Posterior vena cava (tissue), 2 donors: Measurements from ENCODE around the gene CFTR. TPM values are rescaled to one million over a fixed set of nuclear protein-coding genes. Genes with fewer than 3 reads are reported as not detected.
"Not testable (repeated sequence)": the region's sequence is repeated elsewhere in the genome, so short reads cannot be mapped to it uniquely, and the experiment has no call there.

Experiments
- DNase-seq: peaks from one replicate; pipeline ENCODE4 v3.0.0-alpha.2; 2020; ENCODE audit warnings: low spot score
- intact Hi-C, 2 donors: fragments of 100-400 bp; cut with DNase I; formaldehyde crosslinking; loops; one replicate each; pipeline versions ENCODE4 v1.14.1 to v1.14.2; 2022 to 2023
- total RNA-seq, 2 donors: library from RNA; stranded (reverse); fragmentation: NEBNext Ultra II Directional; extraction: Animal tissue kit (Norgen Biotek cat#: 25700); gene quantifications; one replicate each; pipeline ENCODE4 v1.2.1, GENCODE V29; 2021
- donor health status: DM: yes; HTN: yes; CAD: no.
- donor health status: DM: yes; HTN: yes; CAD: no.

CFTR gene
- total RNA-seq, 2 donors from 2014 or later = 0.10 TPM; not detected in 1

DNA sequence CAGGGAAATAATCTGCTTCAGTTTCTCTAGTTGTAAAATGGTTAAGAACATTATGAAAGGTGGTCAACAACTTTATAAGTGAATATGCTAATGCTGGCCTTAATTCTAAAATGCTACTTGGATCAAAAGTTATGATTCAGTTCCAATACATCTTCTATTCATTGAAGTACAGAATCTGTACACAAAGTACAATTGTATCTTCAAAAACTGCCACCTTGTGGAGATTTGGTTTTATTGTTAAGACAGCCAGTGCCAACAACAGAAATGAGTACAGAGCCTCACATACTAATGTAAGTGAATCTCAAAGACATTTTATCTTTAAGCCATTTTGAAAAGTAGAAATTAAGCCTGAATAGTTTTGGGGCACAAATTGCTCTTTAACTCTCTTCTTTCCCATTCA lies 194.0 kb downstream of the CFTR start:
- intact Hi-C loops = no loop called here
- no peak for DNase-seq

DNA sequence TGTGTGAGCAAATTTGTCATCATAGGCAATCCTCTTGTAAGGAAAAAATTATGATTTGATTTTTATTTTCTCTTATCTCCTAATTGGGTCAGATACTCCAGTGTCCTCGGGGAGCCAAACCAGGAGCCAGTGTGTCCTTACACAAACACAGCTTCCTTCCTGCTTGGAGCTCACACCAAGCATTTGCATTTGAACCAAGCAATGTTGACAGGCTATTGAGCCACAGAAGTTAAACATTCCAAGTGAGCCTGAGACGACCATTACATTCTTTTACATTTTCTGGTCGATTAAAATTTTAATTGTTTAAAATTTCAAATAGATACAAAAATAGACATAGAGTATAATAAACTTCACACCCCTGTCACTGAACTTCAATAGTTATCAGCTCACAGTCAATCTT lies 194.8 kb downstream of the CFTR start:
- intact Hi-C loops = no loop called here
- DNase-seq = no peak

DNA sequence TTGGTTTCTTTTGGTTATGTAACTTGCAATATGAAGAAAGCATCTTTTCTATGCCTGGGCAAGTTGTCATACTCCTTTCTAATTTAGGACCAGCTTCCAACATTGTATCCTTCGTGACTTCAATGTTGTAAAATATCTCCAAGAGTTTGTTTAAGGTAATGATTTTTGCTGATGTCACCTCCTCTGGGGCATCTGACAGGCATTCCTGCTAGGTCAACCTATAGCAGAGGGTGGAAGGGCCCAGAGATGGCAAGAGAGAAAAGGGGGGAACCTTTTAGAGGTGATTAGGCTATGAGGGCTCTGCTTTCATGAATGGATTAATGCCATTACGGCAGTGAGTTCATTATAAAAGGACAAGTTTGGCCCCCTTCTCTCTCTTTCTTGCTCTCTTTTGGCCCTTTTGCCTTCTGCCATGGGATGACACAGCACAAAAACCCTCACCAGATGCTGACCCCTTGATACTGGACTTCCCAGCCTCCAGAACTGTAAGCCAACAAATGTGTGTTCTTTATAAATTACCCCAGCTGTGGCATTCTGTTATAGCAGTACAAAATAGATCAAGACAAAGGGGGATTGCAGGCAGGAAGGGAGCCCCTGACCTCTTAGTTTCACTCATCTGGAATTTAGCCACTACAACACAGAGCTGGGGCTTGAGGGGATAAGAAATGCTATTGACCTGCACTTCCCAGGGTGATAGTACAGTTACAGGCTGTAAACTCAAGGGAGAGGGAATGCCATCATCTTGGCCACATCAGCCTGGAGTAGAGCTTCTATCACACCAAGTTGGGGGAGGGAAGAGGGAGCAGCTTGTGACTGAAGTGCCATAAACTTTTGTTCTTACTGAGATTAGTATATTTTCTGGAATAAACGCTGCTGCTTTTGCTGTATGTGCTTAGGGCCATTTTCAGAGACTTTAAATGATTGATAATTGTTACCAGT lies 195.9 kb downstream of the CFTR start:
- no peak for DNase-seq
- intact Hi-C loops = no loop called here

DNA sequence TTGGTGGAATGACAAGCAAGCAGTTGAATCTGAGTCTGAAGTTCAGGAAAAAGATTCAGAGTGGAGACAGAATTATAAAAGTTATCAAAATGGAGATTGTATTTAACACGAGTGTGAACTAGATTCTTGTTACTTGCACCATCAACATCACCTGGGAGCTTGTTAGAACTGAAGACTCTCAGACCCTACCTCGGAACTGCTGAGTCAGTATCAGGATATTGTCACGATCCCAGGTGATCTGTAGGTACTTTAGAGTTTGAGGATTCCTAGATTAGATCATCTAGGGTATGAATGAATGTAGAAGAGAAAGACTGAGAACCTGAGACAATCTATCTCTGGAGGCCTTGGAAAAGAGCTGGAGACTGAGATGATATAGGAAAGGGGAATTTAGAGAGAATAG lies 199.3 kb downstream of the CFTR start:
- no peak for DNase-seq
- intact Hi-C loops = no loop called here

DNA sequence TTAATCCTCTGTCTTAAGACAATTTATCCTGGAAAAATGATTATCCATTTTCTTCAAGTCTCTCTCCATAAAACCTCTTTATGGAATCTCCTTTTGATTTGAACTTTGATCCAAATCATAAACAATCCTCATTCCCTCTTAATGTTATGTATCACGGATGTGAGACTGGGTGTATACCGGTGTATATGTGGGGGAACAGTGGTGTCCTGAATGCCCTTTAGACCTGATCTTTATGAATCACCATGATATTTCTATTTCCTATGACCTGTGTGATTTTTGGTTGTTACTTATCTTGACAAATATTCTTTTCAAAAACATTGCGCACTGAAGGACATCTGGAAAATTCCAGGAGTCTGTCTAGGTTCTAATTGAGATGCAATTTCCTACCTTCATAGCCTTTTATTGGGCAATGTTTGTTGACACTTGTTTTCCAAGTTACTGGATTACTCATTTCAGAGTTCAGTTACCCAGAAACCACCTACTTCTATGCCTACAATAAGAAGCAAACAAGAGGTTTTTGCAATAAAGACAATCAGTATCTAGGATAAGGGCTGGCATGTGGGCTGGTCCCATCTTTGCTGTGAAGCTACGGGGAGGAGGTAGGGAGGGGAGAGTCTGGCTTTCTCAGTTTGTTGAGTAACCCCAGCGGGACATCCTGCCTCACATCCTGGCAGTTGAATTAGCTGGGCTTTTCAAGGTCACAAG lies 203.0 kb downstream of the CFTR start:
- intact Hi-C loops = no loop called here
- no peak for DNase-seq

DNA sequence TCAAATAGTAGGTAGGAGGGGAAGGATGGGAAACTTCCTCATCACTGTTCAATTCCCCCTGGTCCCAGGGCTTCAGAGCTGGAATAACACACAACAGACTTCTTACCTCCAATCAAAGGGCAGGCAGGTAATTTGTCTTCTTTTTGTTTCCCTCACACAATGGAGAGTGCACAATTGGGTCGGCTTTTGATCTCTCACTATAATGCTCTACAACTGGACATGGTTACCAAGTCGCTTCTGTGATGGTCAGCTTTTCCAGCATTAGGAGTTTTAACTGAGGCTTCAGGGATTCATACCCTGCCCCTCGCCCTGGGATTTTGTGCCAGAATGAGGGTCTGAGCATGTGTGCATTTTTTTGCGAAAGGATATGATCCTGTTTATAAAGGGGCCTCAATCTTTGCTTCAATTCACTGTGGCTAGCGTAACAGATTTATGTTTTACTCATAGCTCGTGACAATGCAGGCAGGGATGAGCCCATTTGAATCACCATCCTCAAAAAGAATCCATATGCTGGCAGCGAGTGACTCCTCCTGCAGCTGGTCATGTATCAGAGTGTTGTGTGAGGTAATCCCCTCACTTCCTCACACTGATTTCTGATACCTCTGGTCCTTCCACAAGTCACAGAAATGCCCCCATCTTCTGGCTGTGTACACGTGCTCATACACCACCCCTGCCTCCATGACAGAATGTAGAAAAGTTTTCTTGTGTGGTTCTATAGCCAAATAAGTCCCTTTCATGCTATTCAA lies 203.8 kb downstream of the CFTR start:
- no peak for DNase-seq
- intact Hi-C loops = no loop called here

DNA sequence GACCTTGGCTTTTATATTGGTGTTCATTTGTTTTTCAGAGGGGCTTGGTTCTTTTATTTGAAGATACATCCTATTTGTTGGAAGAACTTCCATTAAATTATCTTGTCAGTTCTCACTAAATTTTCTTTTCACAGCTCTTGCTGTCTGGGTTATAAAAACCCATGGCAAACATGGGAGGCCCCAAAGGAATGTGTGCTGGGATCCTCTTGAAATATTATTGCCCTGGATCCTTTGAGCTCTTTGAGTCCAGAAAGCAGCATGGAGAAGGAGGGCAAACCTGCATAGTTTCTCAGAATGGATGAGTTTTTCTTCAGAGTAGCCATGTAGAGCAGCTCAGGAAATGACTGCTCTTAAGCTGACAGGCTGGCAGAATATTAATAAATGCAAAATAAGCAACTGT lies 206.0 kb downstream of the CFTR start:
- intact Hi-C loops = no loop called here
- DNase-seq = no peak

DNA sequence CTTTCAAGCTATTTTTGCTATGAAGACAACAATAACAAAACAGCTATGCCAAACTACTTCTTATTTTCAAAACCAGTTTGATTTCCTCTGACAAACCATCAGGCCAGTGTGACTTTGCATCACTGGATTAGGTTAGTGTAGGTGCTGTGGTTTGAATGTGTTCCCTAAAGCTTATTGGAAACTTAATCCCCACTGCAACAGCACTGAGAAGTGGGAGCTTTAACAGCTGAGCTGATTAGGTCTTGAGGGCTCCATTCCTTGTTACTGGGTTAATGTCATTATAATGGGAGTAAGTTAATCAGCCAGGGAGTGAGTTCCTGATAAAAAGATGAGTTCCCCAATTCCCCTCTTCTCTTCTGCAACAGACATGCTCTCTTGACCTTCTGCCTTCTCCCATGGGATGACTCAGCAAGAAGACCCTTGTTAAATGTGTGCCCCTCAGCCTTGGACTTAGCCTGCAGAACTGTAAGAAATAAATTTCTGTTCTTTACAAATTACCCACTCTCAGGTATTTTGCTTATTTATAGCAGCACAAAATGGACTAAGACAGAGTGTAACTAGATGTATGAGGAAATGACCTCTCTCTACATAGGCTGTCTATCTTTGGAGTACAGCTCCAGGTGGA lies 206.6 kb downstream of the CFTR start:
- intact Hi-C loops = no loop called here
- no peak for DNase-seq

DNA sequence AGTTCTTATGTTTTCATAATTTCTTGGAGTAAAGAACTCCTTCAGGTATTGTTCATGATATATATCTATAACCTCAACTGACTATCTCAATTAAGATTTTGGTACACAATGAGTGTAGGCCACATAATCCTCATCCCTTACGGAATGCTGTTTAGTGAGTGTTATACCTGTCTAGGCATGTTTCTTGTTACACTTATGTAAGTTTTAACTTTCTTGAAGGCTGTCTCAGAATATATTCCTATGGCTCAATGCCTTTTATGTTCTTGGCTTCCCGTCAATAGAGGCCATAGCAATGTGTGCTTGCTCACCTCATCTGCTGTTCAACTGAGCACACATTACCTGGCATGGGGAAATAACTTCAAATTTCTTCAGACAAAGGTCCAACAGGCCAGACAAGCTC lies 208.3 kb downstream of the CFTR start:
- no peak for DNase-seq
- intact Hi-C loops = no loop called here

DNA sequence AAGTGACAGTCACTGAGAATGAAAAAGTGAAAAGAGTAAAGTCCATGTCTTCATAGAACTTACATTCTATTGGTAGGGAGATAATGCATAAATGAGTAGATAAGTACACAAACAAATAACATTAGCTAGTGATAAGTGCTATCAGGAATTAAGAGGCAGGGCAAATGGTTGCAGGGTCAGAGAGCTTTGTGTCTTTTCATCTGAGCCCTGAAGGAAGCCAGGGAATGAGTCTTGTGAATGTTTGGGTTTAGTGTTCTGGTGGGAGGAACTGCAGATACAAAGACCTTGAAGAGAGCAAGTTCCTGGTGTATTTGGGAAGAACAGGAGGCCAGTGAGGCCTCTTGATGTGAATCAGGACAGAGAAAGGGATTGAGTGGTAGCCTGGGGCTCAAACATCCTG lies 209.6 kb downstream of the CFTR start:
- DNase-seq = no peak
- intact Hi-C loops = no loop called here

DNA sequence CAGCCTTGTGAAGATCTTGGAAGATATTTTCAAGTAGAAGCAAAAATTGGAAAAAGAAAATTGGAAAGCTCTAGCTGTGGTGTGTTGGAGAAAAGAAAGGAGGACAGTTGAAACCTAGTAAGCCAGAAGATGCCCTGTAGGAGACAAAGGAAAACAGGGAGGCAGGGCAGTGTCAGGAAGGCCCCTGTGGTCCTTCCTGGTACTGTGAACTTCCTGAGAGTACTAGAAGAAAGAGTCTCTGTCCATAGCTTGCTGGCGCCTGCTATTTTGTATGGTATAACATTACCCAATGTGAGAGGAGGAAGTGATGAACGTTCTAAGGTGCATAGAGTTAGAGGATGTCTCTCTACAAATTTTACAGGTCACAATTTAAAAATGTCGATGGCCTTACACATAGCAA lies 210.3 kb downstream of the CFTR start:
- intact Hi-C loops = no loop called here
- no peak for DNase-seq

DNA sequence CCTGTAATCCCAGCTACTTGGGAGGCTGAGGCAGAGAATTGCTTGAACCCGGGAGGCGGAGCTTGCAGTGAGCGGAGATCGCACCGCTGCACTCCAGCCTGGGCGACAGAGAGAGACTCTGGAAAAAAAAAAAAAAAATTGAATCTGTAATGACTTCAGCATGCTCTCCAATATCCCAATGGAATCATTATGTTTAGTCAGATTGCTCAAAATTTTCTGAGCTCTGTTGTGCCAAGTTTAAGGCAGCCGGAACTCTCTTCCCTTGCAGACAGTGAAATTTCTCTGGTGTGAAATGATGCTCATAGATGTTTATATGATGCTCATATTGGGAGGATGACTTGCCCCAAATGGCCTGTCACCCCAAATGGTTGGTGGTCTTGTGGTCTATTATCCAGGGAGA lies 212.5 kb downstream of the CFTR start:
- no peak for DNase-seq
- intact Hi-C loops = no loop called here

DNA sequence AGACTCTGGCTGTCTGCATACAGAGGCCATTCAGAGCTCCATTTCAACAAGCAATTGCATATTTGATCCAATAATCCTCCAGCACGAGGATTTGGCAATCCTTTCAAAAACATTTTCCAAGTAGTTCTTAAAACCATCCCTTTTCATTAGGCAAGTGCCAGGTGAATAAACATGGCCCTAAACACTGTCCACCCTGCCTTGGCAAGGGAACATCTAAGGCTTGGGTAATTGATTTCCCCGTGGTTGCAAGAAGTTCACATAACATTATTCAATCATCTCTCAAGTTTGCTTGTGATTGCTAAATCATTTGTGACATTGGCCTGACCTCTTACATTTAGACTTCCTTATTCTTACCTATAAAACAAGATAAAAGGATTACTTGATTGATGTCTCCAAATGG lies 218.2 kb downstream of the CFTR start:
- intact Hi-C loops = no loop called here

DNA sequence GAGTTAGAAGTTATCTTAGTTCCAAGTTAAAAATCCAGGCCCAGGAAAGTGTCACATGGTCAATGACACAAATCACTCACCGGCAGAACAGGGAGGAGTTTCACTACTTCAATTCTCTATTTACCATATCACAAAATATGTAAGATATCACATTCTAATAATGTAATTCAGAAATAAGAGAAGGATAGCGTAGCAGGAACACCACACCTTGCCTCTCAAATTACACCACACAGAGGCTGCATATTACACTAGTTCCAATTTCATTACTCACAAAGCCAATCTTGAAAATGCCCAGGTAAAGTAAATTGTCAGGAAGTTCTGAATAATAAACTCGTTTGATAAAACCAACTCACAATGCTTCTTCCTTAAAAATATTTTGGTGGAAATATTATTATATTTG lies 224.2 kb downstream of the CFTR start:
- intact Hi-C loops = no loop called here
- DNase-seq = no peak

More for the DNA sequence above, 218.2 kb downstream of the CFTR start:
- DNase-seq = no peak

DNA sequence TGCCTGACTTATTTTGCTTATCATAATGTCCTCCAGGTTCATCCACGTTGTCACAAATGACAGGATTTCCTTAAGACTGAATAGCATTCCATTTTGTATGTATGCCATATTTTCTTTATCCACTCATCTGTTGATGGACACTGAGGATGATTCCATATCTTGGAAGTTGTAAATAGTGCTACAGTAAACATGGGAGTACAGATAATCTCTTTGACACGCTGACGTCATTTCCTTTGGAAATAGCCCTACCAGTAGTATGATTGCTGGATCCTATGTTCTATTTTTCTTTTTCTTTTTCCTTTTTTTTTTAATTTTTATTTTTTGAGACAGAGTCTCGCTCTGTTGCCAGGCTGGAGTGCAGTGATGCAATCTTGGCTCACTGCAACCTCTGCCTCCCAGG lies 225.8 kb downstream of the CFTR start:
- intact Hi-C loops = no loop called here
- DNase-seq = no peak

DNA sequence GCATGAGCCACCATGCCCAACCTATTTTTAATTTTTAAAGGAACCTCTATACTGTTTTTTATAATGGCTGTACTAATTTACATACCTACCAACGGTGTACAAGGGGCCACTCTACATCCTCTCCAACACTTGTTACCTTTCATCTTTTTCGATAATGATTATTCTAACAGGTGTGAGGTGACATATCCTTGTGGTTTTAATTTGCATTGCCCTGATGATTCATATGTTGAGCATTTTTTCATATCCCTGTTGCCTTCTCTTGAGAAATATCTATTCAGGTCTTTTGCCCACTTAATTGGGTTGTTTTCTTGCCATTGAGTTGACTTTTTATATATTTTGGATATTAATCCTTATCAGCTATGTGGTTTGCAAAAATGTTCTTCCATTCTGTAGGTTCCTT lies 226.4 kb downstream of the CFTR start:
- DNase-seq = no peak
- intact Hi-C loops = no loop called here

DNA sequence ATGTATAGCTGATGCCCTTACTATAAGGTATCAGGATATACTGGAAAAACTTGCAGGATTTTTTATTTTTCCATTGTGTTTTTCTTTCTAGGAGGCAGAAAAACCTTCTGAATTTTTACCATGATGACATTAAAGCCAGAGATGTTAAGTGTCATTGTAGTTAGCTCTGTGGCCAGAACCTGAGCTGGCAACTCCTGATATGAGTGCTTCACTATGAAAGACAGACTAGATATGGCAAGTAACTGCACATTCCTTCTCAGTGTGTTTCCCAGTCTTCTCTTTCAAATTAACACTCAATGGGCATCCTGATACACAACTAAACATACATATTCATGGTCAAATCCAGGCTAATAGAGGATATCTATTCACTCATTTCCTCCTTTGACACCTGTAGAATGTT lies 227.3 kb downstream of the CFTR start:
- intact Hi-C loops = no loop called here
- DNase-seq = no peak

DNA sequence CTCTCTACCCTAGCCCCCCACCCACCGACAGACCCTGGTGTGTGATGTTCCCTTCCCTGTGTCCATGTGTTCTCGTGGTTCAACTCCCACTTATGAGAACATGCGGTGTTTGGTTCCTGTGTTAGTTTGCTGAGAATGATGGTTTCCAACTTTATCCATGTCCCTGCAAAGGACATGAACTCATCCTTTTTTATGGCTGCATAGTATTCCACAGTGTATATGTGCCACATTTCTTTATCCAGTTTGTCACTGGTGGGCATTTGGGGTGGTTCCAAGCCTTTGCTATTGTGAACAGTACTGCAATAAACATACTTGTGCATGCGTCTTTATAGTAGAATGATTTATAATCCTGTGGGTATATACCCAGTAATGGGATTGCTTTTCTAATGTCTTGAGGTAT lies 228.3 kb downstream of the CFTR start:
- DNase-seq, intact Hi-C loops: not testable (repeated sequence)

DNA sequence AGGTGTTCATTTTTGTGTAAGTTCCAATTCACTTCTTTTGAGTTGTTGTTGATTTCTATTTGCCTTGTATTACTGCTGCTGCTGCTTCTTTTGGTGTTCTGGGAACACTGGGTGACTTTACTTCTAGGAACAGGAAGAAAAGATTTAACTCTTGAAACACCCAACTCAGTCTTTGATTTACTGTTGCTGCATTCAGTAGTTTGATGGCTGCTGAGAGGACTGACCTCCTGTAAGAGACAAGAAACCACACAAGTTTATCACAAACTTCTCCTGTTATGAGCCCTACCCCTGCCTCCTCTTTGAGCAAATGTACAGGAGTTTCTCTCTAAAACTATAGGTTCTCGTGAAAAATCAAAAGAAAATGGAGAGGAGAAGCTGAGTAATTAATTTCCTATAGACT lies 231.7 kb downstream of the CFTR start:
- intact Hi-C loops = no loop called here
- DNase-seq = no peak
